GM19099 (cell line): ENCODE measurements around the gene KLHL10.

Source experiments
- POLR2A ChIP-seq: IDR thresholded peaks from 3 replicates; pipeline ENCODE4 v1.6.1; 2011; ENCODE audit warnings: low read depth; ENCODE audit not compliant: insufficient read length; ENCODE audit errors: extremely low read depth

Gene KLHL10

DNA sequence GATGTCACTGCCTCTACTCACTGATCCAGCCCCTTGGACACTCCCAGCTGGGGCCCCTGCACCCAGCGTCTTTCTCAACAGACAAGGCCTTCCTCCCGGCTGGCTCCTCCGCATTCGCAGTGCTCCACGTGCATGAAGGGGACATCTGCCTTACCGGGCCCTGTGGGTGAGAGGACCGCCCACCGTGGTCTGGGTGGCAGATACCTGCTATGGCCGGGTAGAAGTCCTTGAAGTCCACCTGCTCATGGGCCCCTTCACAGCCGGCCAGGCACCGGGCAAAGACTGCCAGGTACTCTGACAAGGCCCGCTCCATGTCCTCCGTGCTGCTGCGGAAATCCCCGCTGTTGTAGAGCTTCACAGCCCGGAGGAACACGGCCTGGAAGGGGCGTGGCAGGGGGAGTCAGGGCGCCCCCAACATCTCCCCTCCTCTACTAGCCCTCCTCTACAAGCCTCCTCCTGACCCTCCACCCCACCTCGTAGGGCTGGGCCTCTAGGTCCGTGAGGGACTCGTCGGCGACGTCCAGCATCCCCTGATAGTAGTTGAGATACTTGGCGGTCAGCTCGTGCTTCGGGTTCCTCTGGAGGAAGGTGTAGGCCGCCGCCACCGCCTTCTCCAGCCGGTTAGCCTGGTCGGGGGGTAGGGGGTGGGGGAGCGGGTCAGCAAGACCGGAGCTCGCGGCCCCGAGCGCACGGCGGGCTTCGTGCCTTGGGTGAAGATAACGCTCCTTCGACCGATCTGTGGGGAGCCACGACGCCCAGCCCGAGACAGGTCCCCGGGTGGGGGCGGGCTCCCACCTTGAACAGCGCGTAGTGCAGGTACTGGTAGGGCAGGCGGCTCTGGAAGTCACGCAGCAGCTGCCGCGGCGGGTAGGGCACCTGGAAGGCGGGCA is 26.7 kb upstream of the KLHL10 start:
- TF ChIP-seq POLR2A: no peak

DNA sequence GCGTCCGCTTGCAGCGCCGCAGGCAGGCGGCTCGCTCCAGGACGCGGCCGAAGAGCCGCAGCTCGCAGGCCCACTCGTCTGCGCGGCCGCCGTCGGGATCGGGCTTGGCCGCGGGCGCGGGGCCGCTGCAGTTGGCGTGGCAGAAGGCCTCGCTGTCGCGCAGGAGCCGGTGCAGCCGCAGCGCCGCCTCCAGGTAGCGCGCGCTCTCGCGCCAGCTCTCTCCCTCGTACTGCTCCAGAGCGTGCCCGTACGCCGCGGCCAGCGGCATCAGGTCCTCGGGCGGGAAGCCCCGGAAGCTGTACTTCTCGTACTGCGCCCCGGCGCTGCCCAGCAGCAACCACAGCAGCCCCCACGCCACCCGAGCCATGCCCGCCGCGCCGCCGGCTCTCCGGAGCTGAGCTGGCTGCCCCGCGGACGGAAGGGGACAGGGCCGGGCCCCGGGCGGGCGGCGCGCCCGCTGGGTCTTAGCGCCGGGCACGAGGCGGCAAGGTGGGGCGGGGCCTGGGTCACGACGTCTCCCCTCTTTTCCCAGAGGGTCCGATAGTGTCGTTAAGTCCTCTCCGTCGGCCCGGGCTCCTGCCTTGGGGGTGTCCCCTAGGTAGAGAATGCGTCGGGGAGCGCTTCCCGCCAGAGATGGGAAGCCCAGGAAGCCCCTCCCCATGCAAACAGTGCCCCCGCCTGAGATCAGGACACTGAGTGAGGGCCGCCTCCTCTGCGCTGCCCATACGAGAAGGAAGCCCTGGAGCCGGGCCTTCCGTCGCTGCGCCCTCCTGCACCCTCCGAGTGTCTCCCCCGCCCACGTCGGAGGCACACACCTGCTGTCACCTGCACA is 25.9 kb upstream of the KLHL10 start, which contains the start of gene P3H4:
P3H4 (minus strand) TSS at position 401 of the 832 bp plus-strand sequence; CDS start at position 367, 34 bp downstream.
- TF ChIP-seq POLR2A: no peak

DNA sequence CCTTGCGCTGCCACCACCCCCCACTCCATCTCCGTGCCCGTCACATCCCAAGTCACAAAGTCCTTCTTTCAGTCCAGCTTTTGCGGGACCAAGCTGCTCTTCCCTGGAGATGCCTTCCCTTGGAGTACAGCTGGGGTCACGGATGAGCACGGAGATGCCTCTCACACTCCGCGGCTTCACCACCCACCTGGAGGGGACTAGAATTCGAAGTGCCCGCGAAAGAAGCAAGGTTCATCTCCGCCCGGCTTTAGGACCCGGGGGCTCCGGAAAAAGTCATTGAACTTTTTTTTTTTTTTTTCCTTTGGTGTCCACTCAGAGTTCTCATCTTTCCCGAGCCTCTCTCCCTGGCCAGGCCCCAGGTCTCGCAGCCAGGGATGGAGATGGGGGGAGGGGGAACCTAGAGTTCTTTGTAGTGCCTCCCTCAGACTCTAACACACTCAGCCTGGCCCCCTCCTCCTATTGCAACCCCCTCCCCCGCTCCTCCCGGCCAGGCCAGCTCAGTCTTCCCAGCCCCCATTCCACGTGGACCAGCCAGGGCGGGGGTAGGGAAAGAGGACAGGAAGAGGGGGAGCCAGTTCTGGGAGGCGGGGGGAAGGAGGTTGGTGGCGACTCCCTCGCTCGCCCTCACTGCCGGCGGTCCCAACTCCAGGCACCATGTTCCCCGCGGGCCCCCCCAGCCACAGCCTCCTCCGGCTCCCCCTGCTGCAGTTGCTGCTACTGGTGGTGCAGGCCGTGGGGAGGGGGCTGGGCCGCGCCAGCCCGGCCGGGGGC is 25.1 kb upstream of the KLHL10 start, which contains the start of gene FKBP10:
FKBP10 (plus strand) TSS at position 624 of the 771 bp plus-strand sequence; CDS start at position 655, 31 bp downstream.
- no peak for TF ChIP-seq POLR2A

DNA sequence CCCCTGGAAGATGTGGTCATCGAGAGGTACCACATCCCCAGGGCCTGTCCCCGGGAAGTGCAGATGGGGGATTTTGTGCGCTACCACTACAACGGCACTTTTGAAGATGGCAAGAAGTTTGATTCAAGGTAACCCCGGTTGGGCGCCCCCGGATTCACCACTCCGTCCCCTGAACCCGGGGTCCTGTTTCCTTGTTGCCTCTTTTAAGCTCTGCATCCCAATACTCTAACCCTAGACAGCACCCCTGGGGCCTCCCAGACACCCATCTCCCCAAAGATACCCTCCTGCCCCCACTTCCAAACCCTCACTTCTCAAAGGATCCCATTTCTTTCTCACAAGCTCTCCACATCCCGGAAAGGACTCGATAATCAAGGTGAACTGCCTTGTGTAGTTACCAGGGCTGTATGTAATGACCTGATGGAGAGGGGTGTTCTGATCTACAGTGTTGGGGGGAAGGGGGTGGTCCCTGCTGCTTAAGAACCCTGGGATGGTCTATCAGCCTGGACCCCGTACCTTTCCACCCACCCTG is 24.4 kb upstream of the KLHL10 start:
- TF ChIP-seq POLR2A: no peak

DNA sequence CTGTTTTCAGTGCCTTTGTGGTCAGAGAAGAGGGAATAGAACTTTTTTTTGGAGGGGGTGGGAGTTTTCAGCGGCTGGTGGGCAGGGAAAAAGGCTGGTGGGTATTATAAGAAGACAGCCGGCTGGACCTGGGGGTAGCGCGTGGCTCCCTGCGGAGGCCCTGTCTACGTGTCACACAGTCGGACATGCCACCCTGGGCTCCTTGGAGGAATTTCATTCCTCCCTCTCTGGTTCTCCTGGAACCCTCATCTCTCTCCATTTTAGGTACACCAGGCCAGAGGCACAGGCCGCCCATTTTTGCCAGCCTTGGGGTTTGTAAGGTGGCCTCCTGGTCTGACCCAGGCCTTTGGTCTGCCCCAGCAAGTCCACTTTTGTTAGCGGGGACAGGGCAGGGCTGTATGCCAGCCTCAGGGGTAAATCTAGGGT is 23.9 kb upstream of the KLHL10 start:
- TF ChIP-seq POLR2A: no peak

DNA sequence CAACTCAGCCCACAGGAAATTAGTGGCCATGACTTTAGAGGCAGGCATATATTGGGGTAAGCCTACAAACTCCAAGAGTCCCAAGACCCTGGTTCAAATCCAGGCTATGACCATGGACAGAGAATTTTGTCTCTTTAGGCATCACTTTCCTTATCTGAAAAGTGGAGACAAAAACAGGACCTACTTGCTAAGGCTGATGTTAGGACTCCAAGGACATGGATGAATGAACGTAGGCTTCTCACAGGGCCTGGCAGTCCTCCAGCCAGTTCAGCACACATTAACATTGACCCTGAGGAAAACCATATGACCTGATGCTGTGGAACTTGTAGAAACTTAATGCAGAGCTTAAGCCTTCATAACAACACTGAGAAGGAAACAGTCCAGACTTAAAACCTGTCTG is 23.4 kb upstream of the KLHL10 start:
- no peak for TF ChIP-seq POLR2A

DNA sequence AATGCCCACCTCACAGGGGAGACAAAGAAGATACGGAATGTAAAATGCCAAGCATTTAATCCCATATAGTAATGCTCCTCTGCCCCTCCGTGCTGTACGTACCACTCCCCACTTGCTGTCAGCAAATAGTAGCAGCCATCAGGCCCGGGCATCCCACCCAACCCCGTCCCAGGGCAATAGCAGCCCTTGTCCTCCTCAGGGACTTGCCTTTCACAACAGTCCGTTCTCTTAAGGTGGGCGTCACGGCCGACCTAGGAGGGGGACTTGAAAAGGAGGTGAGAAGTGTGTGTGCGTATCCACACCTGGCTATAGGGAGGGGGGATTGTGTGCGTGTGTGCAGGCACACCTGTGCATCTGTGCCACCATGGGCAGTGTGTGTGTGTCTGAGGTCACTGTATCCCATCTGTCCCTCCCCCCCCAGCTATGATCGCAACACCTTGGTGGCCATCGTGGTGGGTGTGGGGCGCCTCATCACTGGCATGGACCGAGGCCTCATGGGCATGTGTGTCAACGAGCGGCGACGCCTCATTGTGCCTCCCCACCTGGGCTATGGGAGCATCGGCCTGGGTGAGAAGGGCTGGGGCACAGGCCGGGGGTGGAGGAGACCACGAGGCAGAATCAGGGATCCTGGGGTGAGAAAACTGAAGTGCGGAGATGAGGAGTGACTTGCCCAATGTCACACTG is 20.8 kb upstream of the KLHL10 start:
- no peak for TF ChIP-seq POLR2A

DNA sequence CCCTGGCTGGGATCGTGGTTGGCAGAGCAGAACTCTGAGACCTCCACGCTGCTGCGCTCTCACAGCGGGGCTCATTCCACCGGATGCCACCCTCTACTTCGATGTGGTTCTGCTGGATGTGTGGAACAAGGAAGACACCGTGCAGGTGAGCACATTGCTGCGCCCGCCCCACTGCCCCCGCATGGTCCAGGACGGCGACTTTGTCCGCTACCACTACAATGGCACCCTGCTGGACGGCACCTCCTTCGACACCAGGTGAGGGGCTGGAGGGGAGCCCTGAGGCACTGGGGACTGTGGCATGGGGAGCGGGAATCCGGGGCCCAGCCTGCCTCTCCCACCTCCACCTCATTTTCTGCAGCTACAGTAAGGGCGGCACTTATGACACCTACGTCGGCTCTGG is 19.6 kb upstream of the KLHL10 start:
- no peak for TF ChIP-seq POLR2A

DNA sequence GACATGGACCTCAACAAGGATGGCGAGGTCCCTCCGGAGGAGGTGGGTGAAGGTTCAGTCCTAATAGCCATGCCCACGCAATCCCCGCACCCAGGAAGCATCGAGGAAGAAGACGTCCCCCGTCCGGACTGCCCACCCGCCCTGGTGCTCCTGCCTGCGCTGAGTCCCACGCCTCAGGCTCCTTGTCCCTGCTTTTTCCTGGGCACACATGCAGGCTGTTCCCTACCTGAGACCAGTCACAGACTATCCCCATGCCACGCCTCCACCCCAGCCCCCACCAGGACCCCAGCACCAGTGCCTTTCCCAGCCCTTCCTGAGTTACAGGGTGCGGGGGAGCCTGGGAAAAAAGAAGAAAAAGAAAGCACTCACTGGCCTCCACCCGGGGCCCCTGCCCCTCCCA is 15.8 kb upstream of the KLHL10 start:
- TF ChIP-seq POLR2A: no peak

DNA sequence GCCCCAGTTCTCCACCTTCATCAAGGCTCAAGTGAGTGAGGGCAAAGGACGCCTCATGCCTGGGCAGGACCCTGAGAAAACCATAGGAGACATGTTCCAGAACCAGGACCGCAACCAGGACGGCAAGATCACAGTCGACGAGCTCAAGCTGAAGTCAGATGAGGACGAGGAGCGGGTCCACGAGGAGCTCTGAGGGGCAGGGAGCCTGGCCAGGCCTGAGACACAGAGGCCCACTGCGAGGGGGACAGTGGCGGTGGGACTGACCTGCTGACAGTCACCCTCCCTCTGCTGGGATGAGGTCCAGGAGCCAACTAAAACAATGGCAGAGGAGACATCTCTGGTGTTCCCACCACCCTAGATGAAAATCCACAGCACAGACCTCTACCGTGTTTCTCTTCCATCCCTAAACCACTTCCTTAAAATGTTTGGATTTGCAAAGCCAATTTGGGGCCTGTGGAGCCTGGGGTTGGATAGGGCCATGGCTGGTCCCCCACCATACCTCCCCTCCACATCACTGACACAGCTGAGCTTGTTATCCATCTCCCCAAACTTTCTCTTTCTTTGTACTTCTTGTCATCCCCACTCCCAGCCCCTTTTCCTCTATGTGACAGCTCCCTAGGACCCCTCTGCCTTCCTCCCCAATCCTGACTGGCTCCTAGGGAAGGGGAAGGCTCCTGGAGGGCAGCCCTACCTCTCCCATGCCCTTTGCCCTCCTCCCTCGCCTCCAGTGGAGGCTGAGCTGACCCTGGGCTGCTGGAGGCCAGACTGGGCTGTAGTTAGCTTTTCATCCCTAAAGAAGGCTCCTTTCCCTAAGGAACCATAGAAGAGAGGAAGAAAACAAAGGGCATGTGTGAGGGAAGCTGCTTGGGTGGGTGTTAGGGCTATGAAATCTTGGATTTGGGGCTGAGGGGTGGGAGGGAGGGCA is 15.1 kb upstream of the KLHL10 start:
- no peak for TF ChIP-seq POLR2A

DNA sequence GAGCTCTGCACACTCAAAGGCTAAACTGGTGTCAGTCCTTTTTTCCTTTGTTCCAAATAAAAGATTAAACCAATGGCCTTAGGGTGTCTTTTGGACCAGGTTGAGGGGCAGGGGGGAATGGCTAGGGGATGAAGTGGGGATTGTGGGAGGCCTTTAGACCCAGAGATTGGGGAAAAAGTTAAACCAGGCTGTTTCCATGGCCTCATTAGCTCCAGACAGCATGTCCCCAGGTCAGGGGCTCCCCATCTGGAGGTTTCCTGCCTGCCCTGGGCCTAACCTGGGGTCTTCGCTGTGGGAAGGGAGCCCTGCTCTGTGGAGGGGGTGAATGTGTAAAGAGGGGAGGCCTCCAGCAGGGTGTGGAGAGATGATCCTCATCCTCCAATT is 14.5 kb upstream of the KLHL10 start:
- TF ChIP-seq POLR2A: no peak

DNA sequence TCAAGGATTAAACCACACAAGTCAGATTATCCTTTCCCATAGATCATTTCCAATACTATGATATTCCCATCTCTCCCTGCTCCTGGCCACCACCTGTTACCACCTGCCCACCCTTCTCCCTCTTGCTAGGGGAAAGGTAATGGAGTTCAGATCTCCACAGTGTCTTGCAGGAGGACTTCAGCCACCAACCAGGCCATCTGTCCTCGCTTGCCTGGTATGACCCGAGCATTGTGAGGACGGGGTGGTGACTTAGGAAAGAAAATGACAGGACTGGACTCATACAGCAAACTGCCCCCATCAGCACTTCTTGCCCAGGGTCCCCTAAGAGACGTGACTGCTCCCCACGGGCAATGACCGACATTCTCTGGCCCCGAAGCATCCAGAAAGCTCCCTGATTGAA is 14.0 kb upstream of the KLHL10 start:
- TF ChIP-seq POLR2A: no peak

DNA sequence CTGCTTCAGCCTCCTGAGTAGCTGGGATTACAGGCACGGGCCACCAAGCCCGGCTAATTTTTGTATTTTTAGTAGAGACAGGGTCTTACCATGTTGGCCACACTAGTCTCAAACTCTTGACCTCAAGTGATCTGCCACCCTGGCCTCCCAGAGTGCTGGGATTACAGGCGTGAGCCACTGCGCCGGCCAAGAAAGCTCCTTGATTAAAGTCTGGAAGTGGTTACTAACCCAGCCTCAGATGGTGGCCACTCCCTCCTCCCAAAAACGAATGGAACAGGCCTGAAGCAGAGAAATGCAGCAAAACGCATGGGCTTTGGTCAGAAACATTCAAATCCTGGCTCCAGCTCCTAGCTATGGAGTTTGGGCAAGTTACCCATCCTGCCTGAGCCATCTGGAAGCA is 13.5 kb upstream of the KLHL10 start:
- no peak for TF ChIP-seq POLR2A
